Measurements from ENCODE around the gene PTGES2. TPM values are rescaled to one million over a fixed set of nuclear protein-coding genes. Genes with fewer than 3 reads are reported as not detected.

The PTGES2 gene
- total RNA-seq = 132 and 141 TPM in 2 replicates
- polyA plus RNA-seq = 206 and 240 TPM in 2 replicates

- peak within 1 kb of the TSS; percentile 97 for H3K4me3 ChIP-seq
- DNase-seq (ENCODE audit: low read depth in 1 of 2, low spot score in 1 of 2) = peak; percentile 89 to 91
- no peaks in the 10 kb centered on the region for H3K27me3 ChIP-seq
- H3K36me3 ChIP-seq = peaks cover 12% of the 10 kb centered on the region
- H3K9me3 ChIP-seq (ENCODE audit: low read depth) = no peaks in the 10 kb centered on the region
- peak within 1 kb of the TSS; percentile 96 for H3K27ac ChIP-seq
- no peak for TF ChIP-seq CTCF (IDR thresholded peaks at IDR 0.05; ENCODE audit: low read depth, low read length)
- peaks cover 4% of the 10 kb centered on the region for H3K4me1 ChIP-seq (ENCODE audit: low read depth)
Observed at GRCh38 chr9:128127568-128127989, at the start of gene PTGES2. TSS of gene PTGES2 (minus strand) at chr9:128127729. CDS start at chr9:128127717, 12 bp downstream.

- DNase-seq (ENCODE audit: low read depth in 1 of 2, low spot score in 1 of 2) = no peak
- peaks cover 61% of the 10 kb centered on the region for H3K36me3 ChIP-seq
Observed at GRCh38 chr9:128175726-128176125, 48.2 kb upstream of the PTGES2 start.

GRCh38 chr9:128175102-128175563, 47.6 kb upstream of the PTGES2 start:
- Histone ChIP-seq H3K36me3 (peaks cover 56% of the 10 kb centered on the region), H3K4me3 (no peak overlapping the region), H3K4me1 (ENCODE audit: low read depth) (no peaks in the 10 kb centered on the region), H3K27me3 (no peaks in the 10 kb centered on the region), H3K9me3 (ENCODE audit: low read depth) (no peaks in the 10 kb centered on the region), H3K27ac (no peak overlapping the region)
- no peak for DNase-seq (ENCODE audit: low read depth in 1 of 2, low spot score in 1 of 2)
- no peak for TF ChIP-seq CTCF (IDR thresholded peaks at IDR 0.05; ENCODE audit: low read depth, low read length)

More at GRCh38 chr9:128175726-128176125, 48.2 kb upstream of the PTGES2 start:
- Histone ChIP-seq H3K9me3 (ENCODE audit: low read depth) (no peaks in the 10 kb centered on the region), H3K4me1 (ENCODE audit: low read depth) (no peaks in the 10 kb centered on the region), H3K27ac (no peak overlapping the region), H3K27me3 (no peaks in the 10 kb centered on the region), H3K4me3 (no peak overlapping the region)
- TF ChIP-seq CTCF (IDR thresholded peaks at IDR 0.05; ENCODE audit: low read depth, low read length) = no peak

- Histone ChIP-seq H3K36me3 (peaks cover 56% of the 10 kb centered on the region), H3K9me3 (ENCODE audit: low read depth) (no peaks in the 10 kb centered on the region), H3K27ac (no peak overlapping the region), H3K4me1 (ENCODE audit: low read depth) (no peaks in the 10 kb centered on the region), H3K27me3 (no peaks in the 10 kb centered on the region), H3K4me3 (no peak overlapping the region)
- no peak for TF ChIP-seq CTCF (IDR thresholded peaks at IDR 0.05; ENCODE audit: low read depth, low read length)
- DNase-seq (ENCODE audit: low read depth in 1 of 2, low spot score in 1 of 2) = no peak
Observed at GRCh38 chr9:128174062-128174461, 46.5 kb upstream of the PTGES2 start.

- TF ChIP-seq CTCF (IDR thresholded peaks at IDR 0.05; ENCODE audit: low read depth, low read length) = no peak
- peaks cover 46% of the 10 kb centered on the region for H3K36me3 ChIP-seq
Observed at GRCh38 chr9:128169925-128170324, 42.4 kb upstream of the PTGES2 start.

More at GRCh38 chr9:128169925-128170324, 42.4 kb upstream of the PTGES2 start:
- no peaks in the 10 kb centered on the region for H3K9me3 ChIP-seq (ENCODE audit: low read depth)
- H3K27me3 ChIP-seq = no peaks in the 10 kb centered on the region
- no peaks in the 10 kb centered on the region for H3K4me1 ChIP-seq (ENCODE audit: low read depth)
- no peak overlapping the region for H3K4me3 ChIP-seq
- no peak overlapping the region for H3K27ac ChIP-seq
- no peak for DNase-seq (ENCODE audit: low read depth in 1 of 2, low spot score in 1 of 2)
